GM21515 (cell line): ENCODE results near the gene ZCCHC18.
"Not testable (repeated sequence)": the region's sequence is repeated elsewhere in the genome, so short reads cannot be mapped to it uniquely, and the experiment has no call there.

ENCODE experiments used
- ATAC-seq: cut with Tn5 transposase; IDR thresholded peaks from one replicate; pipeline ENCODE4 v1.9.1; 2021; ENCODE audit not compliant: unreplicated experiment

ZCCHC18 gene

GRCh38 chrX:104112326-104112951, at the start of gene ZCCHC18:
ZCCHC18 (plus strand) TSS chrX:104112523; CDS start chrX:104114112, 1,589 bp downstream.
- ATAC-seq = peak; percentile 77

GRCh38 chrX:104062636-104063035, 49.7 kb upstream of the ZCCHC18 start:
- not testable (repeated sequence) for ATAC-seq

- ATAC-seq = peak; percentile 98
These were observed 36.4 kb upstream of the ZCCHC18 start, which contains the start of gene TMSB15C for GRCh38 chrX:104075778-104076445. TMSB15C (minus strand) TSS chrX:104076236.

GRCh38 chrX:104077854-104078253, 34.5 kb upstream of the ZCCHC18 start:
- not testable (repeated sequence) for ATAC-seq

GRCh38 chrX:104084063-104084462, 28.3 kb upstream of the ZCCHC18 start:
- ATAC-seq = no peak

GRCh38 chrX:104084534-104085277, 27.6 kb upstream of the ZCCHC18 start:
- no peak for ATAC-seq

- no peak for ATAC-seq
These were observed 26.8 kb upstream of the ZCCHC18 start for GRCh38 chrX:104085477-104085876.

- no peak for ATAC-seq
These were observed 26.4 kb upstream of the ZCCHC18 start for GRCh38 chrX:104085919-104086318.

GRCh38 chrX:104098151-104098808, 14.0 kb upstream of the ZCCHC18 start:
- peak; percentile 64 for ATAC-seq

- ATAC-seq = no peak
These were observed 13.4 kb upstream of the ZCCHC18 start for GRCh38 chrX:104098919-104099318.

GRCh38 chrX:104104676-104105075, 7.6 kb upstream of the ZCCHC18 start:
- no peak for ATAC-seq

- ATAC-seq = no peak
These were observed 6.7 kb upstream of the ZCCHC18 start for GRCh38 chrX:104105330-104106262.

GRCh38 chrX:104108955-104109354, 3.4 kb upstream of the ZCCHC18 start:
- ATAC-seq = no peak

- peak; percentile 43 for ATAC-seq
These were observed 1.7 kb upstream of the ZCCHC18 start for GRCh38 chrX:104110491-104111240.

GRCh38 chrX:104113222-104113965, 1.1 kb downstream of the ZCCHC18 start:
- ATAC-seq = peak; percentile 50

- ATAC-seq = no peak
These were observed 5.4 kb downstream of the ZCCHC18 start for GRCh38 chrX:104117759-104118158.

- ATAC-seq = no peak
These were observed 6.4 kb downstream of the ZCCHC18 start for GRCh38 chrX:104118765-104119164.

- no peak for ATAC-seq
These were observed 10.5 kb downstream of the ZCCHC18 start for GRCh38 chrX:104122829-104123228.

- ATAC-seq = no peak
These were observed 14.5 kb downstream of the ZCCHC18 start for GRCh38 chrX:104126856-104127255.
